Right ventricle myocardium inferior (tissue), 1 donor: ENCODE results near the gene LSP1. TPM values are rescaled to one million over a fixed set of nuclear protein-coding genes. Genes with fewer than 3 reads are reported as not detected.
"Not testable (repeated sequence)": the region's sequence is repeated elsewhere in the genome, so short reads cannot be mapped to it uniquely, and the experiment has no call there.

ENCODE experiments used
- ATAC-seq: fragments of 200-7000 bp; cut with Tn5 transposase; one replicate; pipeline ENCODE4 v1.9.1; 2020; ENCODE audit warnings: mild to moderate bottlenecking, moderate library complexity
- DNase-seq: peaks from one replicate; pipeline ENCODE4 v3.0.0; 2021; ENCODE audit errors: missing footprints
- intact Hi-C: fragments of 100-400 bp; cut with DNase I; formaldehyde crosslinking; loops from one replicate; pipeline ENCODE4 v1.11.0; 2022
- total RNA-seq: library from RNA; stranded (reverse); fragmentation: NEBNext Ultra II Directional; extraction: Animal tissue kit (Norgen Biotek cat#: 25700); gene quantifications from one replicate; pipeline ENCODE4 v1.2.1, GENCODE V29; 2021
- donor health status: DM: no; HTN: yes; CAD: no; lungs with severe emphysema.

The LSP1 gene
- total RNA-seq, 1 donor from 2014 or later, result 22.5 TPM

DNA sequence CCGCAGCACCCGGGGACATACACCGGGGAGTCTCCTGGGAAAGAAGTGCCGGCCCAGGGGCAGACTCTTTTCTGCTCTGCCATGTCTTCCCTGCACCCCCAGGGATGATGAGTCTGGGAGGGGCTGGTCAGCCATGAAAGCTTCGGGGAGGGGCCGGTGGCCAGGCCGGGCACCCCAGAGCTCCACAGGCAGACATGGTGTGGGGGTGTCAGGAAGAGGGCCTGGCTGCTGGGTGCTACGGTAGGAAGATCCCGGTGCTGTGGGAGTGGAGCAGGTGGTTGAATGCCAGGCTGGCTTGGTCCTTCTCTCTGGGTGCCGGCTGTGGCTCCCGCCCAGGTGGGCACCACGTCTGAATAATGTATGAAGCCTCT, 17.4 kb downstream of the LSP1 start:
- intact Hi-C loops, result no loop called here
- ATAC-seq, result no peak
- DNase-seq, result peak; percentile 44

GRCh38 chr11:1870721-1871466, 18.0 kb downstream of the LSP1 start:
- intact Hi-C loops, result no loop called here
- ATAC-seq, result peak; percentile 20
- peak; percentile 74 for DNase-seq

GRCh38 chr11:1871531-1871930, 18.6 kb downstream of the LSP1 start:
- DNase-seq (peak; percentile 56), ATAC-seq (no peak)
- intact Hi-C loops, result no loop called here

DNA sequence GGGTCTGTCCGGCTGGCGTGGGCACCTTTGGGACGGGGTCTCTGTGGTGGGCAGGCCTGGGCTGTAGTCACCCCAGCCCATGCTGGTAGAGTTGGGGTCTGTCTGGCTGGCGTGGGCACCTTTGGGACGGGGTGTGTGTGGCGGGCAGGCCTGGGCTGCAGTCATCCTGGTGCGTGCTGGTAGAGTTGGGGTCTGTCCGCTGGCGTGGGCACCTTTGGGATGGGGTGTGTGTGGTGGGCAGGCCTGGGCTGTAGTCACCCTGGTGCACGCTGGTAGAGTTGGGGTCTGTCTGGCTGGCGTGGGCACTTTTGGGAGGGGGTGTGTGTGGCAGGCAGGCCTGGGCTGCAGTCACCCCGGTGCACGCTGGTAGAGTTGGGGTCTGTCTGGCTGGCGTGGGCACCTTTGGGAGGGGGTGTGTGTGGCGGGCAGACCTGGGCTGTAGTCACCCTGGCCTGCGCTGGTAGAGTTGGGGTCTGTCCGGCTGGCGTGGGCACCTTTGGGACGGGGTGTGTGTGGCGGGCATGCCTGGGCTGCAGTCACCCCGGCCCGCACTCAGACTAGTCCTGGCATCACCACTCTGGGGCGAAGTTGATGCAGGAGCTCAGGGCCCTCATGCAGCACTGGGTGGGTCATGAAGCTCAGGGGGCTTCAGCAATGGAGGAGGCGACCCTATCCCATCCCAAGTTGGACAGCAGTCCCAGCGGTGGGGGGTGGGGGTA, 19.5 kb downstream of the LSP1 start:
- intact Hi-C loops, result no loop called here
- no peak for ATAC-seq
- no peak for DNase-seq

DNA sequence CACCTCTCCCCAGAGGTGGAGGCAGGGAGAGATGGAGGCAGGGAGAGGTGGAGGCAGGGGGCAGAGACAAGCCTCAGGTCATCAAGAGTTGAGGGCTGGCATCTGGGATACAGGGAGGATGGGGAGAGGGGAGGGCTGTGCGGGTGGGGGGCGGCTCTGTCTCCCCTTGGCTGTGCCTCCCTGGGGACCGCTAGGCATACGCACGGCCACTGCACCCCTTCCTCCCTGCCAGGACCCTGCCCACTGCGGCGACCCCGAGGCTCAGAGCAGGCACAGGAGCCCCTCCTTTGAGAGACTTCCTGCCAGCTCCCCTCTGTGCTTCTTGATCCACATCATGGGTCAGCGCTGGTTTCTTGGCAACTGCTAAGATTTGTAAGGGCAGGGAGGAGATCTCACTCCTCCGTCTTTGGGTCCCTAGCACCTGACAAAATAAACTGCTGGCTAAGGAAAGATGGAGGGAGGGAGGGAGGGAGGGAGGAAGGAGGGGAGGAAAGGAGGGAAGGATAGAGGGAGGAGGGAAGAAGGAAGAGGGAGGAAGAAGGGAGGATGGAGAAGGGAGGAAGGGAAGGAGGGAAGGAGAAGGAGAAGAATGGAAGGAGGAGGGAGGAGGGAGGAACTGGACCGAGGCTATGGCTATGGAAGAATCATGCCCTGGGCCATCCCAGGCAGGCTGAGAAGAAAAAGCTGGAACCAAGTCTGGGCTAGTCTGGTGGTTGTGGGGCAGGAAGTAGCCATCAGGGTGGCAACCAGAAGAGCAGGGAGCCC, 20.3 kb downstream of the LSP1 start:
- DNase-seq, result no peak
- peak; percentile 14 for ATAC-seq
- intact Hi-C loops, result no loop called here

- intact Hi-C loops, ATAC-seq, DNase-seq: not testable (repeated sequence)
Measured at GRCh38 chr11:1873813-1874150, 20.9 kb downstream of the LSP1 start.

GRCh38 chr11:1874441-1875092, 21.7 kb downstream of the LSP1 start:
- ATAC-seq, intact Hi-C loops: not testable (repeated sequence)
- DNase-seq, result peak; percentile 62

GRCh38 chr11:1875093-1875850, 22.4 kb downstream of the LSP1 start:
- intact Hi-C loops, result no loop called here
- DNase-seq (peak; percentile 72), ATAC-seq (no peak)

GRCh38 chr11:1875851-1876301, 23.0 kb downstream of the LSP1 start:
- DNase-seq, ATAC-seq, intact Hi-C loops: not testable (repeated sequence)

DNA sequence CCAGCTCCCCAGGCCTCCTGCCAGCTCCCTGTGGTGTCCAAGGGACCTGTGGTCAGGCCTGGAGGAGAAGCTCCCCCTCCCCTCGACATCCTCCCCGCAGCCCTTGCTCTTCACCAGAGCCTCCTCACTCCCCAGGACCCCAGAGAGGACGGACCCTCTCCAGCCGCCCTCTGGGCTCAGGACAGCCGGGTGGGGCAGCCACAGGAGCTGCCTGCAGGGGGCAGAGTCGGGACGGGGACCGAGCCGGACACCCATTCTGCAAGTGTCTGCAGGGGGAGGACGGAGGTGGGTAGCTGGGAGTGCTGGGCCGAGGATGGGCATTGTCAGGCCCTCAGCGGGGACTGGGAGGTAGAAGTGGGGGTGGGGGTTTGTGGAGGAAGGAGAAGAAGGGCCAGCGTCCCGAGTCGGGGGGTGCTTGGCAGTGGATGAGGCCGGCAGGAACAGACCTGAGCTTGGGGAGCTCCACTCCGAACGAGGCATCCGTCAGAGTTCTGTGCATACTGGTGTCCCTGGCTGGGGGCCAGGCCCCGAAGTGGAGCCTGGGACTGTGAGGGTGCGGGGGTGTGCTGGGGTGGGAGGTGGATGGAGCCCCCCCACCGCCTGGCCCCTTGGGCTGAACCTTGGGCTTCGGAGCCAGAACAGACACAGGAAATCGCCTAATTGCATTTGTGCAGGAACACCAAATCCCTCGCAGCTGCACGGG, 23.6 kb downstream of the LSP1 start:
- no peak for ATAC-seq
- DNase-seq, result peak; percentile 85
- intact Hi-C loops, result no loop called here

DNA sequence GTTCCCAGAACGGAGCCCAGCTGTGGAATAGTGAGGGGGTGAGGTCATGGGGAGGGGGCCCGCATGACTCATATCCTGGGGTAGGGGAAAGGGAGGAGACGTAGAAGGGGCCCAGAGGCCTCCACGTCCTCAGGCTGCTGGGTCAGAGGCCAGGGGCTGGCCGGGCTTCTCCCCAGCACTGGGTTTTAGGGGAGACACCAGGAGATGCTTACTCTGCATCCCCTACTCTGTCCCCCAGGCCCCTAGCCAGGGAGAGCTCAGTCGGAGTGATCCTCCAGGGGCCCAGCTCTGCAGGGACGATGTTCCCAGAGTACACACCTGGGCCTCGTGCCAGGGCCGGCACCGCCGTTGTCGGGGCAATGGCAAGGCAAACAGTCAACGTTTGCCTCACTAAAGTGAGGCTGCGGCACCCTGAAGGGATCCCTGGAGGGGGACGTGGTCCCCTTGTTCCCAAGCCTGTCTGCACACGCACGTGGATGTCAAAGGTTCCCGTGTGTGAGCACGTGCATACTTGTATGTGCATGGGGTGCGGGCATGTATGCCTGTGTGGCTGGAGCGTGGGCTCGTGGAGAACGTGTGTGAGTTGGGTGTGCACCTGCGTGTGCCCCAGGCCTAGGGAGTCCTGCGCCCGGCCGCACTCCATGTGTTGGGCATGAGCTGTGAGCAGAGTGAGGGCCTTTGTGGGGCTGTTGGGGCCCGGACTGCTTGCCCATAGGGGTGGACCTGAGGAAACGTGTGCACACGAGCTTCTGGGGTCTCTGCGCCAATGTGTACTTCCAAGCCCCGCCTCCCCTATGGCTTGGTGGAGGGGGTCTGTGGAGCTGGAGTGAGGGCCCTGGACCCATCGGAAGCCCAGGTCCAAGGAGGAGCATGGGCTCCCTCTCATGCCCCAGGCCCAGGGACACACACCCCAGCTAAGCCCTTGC, 24.6 kb downstream of the LSP1 start:
- DNase-seq (peak; percentile 78), ATAC-seq (no peak)
- intact Hi-C loops, result no loop called here

- intact Hi-C loops, result no loop called here
- peak; percentile 81 for DNase-seq
- ATAC-seq, result peak; percentile 37
Measured at GRCh38 chr11:1878137-1879031, 25.5 kb downstream of the LSP1 start.

- DNase-seq (no peak), ATAC-seq (no peak)
- intact Hi-C loops, result no loop called here
Measured at GRCh38 chr11:1879342-1879940, 26.6 kb downstream of the LSP1 start.

GRCh38 chr11:1879941-1880720, 27.2 kb downstream of the LSP1 start:
- ATAC-seq (peak; percentile 72), DNase-seq (peak; percentile 92)
- intact Hi-C loops, result loop anchor here (5.0 kb wide), 2 partner anchors 37 to 257 kb away; partner anchors contain the start of genes IGF2 and TNNT3
